Naive thymus-derived CD8-positive, alpha-beta T cell (primary cell): ENCODE data around the gene SLC25A45. TPM values are rescaled to one million over a fixed set of nuclear protein-coding genes. Genes with fewer than 3 reads are reported as not detected.
A peak's percentile ranks its signal among the peaks of the same experiment; 100 is the strongest.
"Not testable (repeated sequence)": the region's sequence is repeated elsewhere in the genome, so short reads cannot be mapped to it uniquely, and the experiment has no call there.

Source experiments
- ATAC-seq, 2 donors: fragments of 150-1000 bp; cut with Tn5 transposase in 1 of 2; sonication (Bioruptor Pico), chemical (Tn5 transposase) in 1 of 2; 1 replicate in 1 of 2; 2 replicates in 1 of 2; pipeline ENCODE4 v1.10.0; 2021; ENCODE audit warnings: mild to moderate bottlenecking in 2 of 2, moderate library complexity in 2 of 2
- POLR2A ChIA-PET: fragments of 350-600 bp; sonication (Branson Sonifier 250); formaldehyde crosslinking; loops from one replicate; lab custom pipeline; 2021; ENCODE audit warnings: antibody characterized with exemption; lab: Charles Lee
- DNase-seq, 10 donors: peaks; one replicate each; pipeline versions ENCODE4 v3.0.0 to v3.0.0-alpha.2; 2020 to 2022
- H3K27ac Mint-ChIP-seq, 10 donors: one replicate each; pipeline ENCODE4 v1.8.0; 2020 to 2022; ENCODE audit warnings: mild to moderate bottlenecking in 10 of 10, mixed read lengths in 10 of 10, moderate library complexity in 4 of 10, inconsistent platforms in 1 of 10
- H3K27me3 Mint-ChIP-seq, 5 donors: one replicate each; pipeline ENCODE4 v1.8.0; 2021 to 2022; ENCODE audit warnings: mixed read lengths in 5 of 5
- H3K36me3 Mint-ChIP-seq, 3 donors: one replicate each; pipeline ENCODE4 v1.8.0; 2020 to 2022; ENCODE audit warnings: mixed read lengths in 3 of 3, mild to moderate bottlenecking in 2 of 3, inconsistent platforms in 1 of 3
- H3K4me1 Mint-ChIP-seq, 4 donors: one replicate each; pipeline ENCODE4 v1.8.0; 2021 to 2022; ENCODE audit warnings: mixed read lengths in 4 of 4
- H3K4me3 Mint-ChIP-seq, 10 donors: one replicate each; pipeline ENCODE4 v1.8.0; 2020 to 2022; ENCODE audit warnings: mild to moderate bottlenecking in 10 of 10, mixed read lengths in 10 of 10, moderate library complexity in 6 of 10, inconsistent platforms in 1 of 10
- H3K9me3 Mint-ChIP-seq, 9 donors: one replicate each; pipeline ENCODE4 v1.8.0; 2020 to 2022; ENCODE audit warnings: mixed read lengths in 9 of 9, mild to moderate bottlenecking in 3 of 9, inconsistent platforms in 1 of 9, moderate library complexity in 1 of 9
- polyA plus RNA-seq, 3 donors: library from polyadenylated mRNA; unstranded; fragments of 300-500 nt; fragmentation: Illumina TruSeq; gene quantifications; one replicate each; pipeline ENCODE4 v1.2.3, GENCODE V29; 2021
- total RNA-seq, 8 experiments: library from RNA in 2 of 8; stranded (reverse) in 2 of 8; gene quantifications; one replicate each; pipeline ENCODE4 v1.2.3 and lab custom pipeline; 2021 to 2026

The SLC25A45 gene
- total and polyA plus RNA-seq, 5 experiments from 2014 or later, result 10.8 to 23.4 (median 19.2) TPM

DNA sequence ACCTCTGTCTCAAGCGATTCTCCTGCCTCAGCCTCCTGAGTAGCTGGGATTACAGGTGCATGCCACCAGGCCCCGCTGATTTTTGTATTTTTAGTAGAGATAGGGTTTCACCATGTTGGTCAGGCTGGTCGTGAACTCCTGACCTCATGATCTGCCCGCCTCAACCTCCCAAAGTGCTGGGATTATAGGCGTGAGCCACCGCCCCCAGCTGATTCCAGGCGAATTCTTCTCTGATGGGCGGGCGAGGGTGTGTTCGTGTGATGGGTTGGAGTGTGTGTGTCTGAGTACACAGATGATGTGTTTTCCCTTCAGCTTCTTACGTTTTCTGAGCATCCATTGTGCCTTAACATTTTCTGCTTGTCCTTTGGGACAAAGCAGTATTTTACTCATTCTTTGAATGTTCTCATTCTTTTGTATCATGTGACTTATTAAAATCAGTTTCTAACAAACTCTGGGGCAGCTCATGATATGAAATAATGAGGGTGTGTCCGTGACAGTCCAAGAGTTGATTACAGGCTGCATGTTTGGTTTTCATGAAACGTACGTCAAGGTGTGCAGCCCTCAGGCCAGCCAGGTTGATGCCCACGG lies 30.7 kb upstream of the SLC25A45 start:
- not testable (repeated sequence) for H3K4me3 Mint-ChIP-seq, H3K9me3 Mint-ChIP-seq, ATAC-seq, H3K27me3 Mint-ChIP-seq
- Mint-ChIP-seq H3K4me1 (peaks cover 16 to 32% (median 29%) of the 10 kb centered on the region in 4 donors), H3K36me3 (peaks cover 0 to 41% (median 0%) of the 10 kb centered on the region in 3 donors), H3K27ac (peak overlapping the region in 1 of 10 donors; percentile 37)
- DNase-seq, result peak in 1 of 10 donors; percentile 41
- POLR2A ChIA-PET, result interaction anchor here (0.6 to 20.7 kb wide), 5 partner anchors 11 to 104 kb away, joined by 3 to 2047 read pairs (median 4); partner anchors contain the start of genes FRMD8, MALAT1 and SLC25A45

DNA sequence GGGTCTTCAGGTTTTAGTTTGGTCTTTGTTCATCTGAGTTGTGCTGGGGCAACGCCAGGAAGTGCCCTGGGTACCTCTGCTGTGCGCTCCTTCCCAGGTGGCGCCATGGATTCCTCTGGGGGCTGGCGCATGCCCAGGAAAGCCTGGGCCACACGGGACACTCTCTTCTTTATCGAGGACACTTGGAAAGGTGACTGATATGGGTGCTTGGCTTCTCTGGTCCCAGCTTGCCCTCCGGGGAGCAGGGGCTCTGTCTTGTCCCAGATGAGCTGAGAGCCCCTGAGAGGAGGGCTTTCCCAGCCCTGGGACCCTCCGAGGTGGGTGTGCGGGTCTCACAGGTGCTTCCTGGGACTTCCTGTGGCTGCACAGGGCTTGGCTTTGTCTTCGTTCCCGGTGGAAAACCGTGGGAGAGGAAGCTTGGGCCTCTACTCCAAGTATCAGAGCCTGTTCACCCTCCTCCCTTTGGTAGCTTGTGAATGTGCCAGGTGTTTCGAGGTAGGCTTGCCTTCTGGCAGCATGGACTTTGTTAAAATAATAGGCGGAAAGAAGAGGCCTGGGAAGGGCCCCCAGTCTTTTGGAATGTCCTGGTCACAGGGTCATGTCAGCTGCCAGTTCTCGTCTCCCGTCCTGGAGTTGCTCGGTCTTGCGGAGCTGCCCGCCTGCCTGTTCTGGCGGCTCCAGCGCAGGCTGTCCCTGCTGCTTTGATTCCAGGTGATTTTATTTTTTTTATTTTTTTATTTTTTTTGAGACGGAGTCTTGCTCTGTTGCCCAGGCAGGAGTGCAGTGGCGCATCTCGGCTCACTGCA lies 30.0 kb upstream of the SLC25A45 start:
- Mint-ChIP-seq H3K27me3 (no peaks in the 10 kb centered on the region), H3K36me3 (peaks cover 0 to 43% (median 0%) of the 10 kb centered on the region in 3 donors), H3K9me3 (no peaks in the 10 kb centered on the region), H3K27ac (peak overlapping the region in 3 of 10 donors; percentile 15 to 63 (median 27)), H3K4me1 (peaks cover 12 to 28% (median 22%) of the 10 kb centered on the region in 4 donors), H3K4me3 (no peak overlapping the region)
- POLR2A ChIA-PET, result interaction anchor here (0.6 to 20.7 kb wide), 6 partner anchors 9 to 105 kb away, joined by 3 to 2047 read pairs (median 3); partner anchors contain the start of gene MALAT1
- no peak for ATAC-seq
- no peak for DNase-seq

DNA sequence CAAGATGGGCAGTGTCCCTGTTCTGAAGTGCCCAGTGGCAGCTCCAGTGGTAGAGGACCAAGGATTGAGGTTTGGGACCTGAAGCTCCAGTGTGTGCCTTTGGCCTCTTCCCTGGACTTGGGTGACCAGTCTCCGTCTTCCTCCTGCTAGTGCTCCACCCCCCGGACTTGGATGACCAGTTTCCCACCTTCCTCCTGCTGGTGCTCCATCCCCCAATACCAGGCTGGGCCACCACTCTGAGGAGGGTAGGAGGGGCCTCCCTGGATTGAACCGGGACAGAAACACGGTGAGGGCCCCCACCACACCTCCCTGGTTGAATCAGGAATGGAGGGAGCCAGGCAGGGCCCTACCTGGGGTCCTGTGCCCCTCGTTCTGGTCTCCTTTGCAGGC lies 29.2 kb upstream of the SLC25A45 start:
- Mint-ChIP-seq H3K36me3 (peaks cover 0 to 49% (median 2%) of the 10 kb centered on the region in 3 donors), H3K27me3 (no peaks in the 10 kb centered on the region), H3K4me1 (peaks cover 5 to 20% (median 14%) of the 10 kb centered on the region in 4 donors), H3K27ac (peak overlapping the region in 2 of 10 donors; percentile 52 to 53), H3K9me3 (no peaks in the 10 kb centered on the region), H3K4me3 (no peak overlapping the region)
- POLR2A ChIA-PET, result interaction anchor here (1.1 to 20.7 kb wide), 3 partner anchors 18 to 88 kb away, joined by 3 to 2047 read pairs (median 4); partner anchors contain the start of gene MALAT1
- ATAC-seq, result no peak
- DNase-seq, result peak in 1 of 10 donors; percentile 55

DNA sequence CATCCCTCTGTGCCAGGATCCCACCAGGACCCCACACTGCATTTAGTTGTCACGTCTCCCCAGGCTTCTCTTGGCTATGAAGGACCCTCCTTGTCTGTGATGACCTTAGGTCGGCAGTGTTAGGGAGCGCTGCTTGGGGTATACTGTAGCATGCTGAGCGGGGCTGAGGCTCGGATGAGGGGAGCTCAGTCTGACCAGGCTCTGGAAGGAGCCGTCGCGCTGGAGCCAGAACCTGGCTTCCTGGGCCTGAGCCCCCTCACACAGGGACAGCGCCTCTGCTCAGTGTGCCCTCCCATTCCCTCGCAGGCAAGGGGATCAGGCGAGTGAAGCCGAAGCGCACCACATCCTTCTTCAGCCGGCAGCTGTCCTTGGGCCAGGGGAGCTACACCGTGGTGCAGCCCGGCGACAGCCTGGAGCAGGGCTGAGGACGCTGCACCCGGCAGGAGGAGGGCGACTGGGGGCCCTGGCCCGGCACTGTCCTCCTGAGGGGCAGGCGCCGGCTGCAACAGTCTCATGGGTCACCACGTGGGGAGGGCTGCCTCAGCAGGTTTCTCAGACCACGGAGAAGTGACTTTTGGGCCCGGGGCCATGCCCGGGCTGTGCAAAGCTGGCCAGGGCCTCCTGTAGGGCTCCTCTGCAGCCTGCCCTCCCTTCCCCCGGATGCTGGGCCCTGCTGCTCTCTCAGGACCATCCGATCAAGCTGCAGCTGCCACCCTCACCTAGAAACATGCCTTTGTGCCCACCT lies 28.7 kb upstream of the SLC25A45 start:
- H3K36me3 Mint-ChIP-seq, result peaks cover 0 to 54% (median 2%) of the 10 kb centered on the region in 3 donors
- no peak for ATAC-seq

DNA sequence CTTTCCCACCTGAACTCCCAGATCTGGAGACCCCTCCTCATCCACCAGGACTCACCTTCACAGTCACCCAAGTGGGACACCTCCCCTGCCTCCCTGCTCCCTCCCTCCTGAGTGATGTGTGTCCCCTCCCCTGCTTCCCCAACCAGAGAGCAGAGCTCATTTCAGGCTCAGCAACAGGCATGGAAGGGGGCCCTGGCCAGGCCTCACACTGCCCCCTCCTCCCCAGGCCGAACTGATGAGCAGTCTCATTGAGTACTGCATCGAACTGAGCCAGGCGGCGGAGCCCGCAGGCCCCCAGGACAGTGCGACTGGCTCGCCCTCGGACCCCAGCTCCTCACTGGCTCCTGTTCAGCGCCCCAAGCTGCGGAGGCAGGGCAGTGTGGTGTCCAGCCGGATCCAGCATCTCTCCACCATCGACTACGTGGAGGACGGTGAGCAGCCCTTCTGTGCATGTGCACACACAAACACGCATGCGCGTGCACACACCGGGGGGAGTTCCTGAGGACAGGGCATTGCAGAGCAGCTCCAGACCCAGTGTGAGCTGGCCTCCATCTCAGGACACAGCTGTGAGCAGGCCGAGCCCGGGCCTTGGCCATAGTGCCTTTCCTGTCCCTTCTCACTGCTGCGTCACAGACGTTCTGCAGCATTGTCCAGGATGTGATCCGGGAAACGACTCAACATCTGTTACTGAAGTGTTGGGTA lies 22.3 kb upstream of the SLC25A45 start:
- Mint-ChIP-seq H3K27me3 (no peaks in the 10 kb centered on the region), H3K4me1 (peaks cover 0 to 23% (median 9%) of the 10 kb centered on the region in 4 donors), H3K9me3 (no peaks in the 10 kb centered on the region), H3K27ac (peak overlapping the region in 2 of 10 donors; percentile 9 to 27), H3K36me3 (peaks cover 0 to 71% (median 2%) of the 10 kb centered on the region in 3 donors), H3K4me3 (no peak overlapping the region)
- POLR2A ChIA-PET, result interaction anchor here (0.5 to 1.0 kb wide), 2 partner anchors 92 to 114 kb away, joined by 6 to 8 read pairs; no protein-coding TSS in a partner anchor
- ATAC-seq (no peak), DNase-seq (peak in 1 of 10 donors; percentile 56)

More for the DNA sequence above, 28.7 kb upstream of the SLC25A45 start:
- H3K4me3 Mint-ChIP-seq, result no peak overlapping the region
- H3K27me3 Mint-ChIP-seq, result no peaks in the 10 kb centered on the region
- peaks cover 2 to 15% (median 9%) of the 10 kb centered on the region in 4 donors for H3K4me1 Mint-ChIP-seq
- no peaks in the 10 kb centered on the region for H3K9me3 Mint-ChIP-seq
- POLR2A ChIA-PET, result interaction anchor here (1.1 to 20.7 kb wide), 3 partner anchors 18 to 88 kb away, joined by 3 to 2047 read pairs (median 4); partner anchors contain the start of gene MALAT1
- peak in 1 of 10 donors; percentile 41 for DNase-seq
- peak overlapping the region in 1 of 10 donors; percentile 52 for H3K27ac Mint-ChIP-seq

DNA sequence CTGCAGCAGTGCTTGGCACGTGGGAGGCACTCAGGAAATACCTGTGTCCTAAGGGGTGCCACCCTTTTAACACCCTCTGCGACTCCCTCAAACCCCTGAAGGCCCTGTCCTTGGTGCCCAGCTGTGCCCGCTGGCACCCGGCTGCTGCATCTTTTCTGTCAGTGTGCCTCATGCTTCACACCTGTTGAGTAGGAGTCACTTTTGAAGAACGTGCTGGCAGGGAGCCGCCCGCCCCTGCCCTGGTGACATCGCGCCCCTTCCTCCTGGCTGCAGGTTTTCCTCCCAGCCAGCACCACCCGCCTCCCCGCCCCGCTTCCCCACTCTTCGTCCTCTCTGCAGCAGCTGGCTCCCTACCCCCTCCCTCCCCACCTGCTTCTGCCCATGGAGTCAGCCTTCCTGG lies 21.8 kb upstream of the SLC25A45 start:
- H3K4me3 Mint-ChIP-seq, result no peak overlapping the region
- H3K27ac Mint-ChIP-seq, result peak overlapping the region in 2 of 10 donors; percentile 19 to 69
- peaks cover 0 to 71% (median 4%) of the 10 kb centered on the region in 3 donors for H3K36me3 Mint-ChIP-seq
- ATAC-seq (peak in 1 of 2 donors; percentile 10), DNase-seq (peak in 1 of 10 donors; percentile 42)
- POLR2A ChIA-PET, result interaction anchor here (1.0 kb wide), 1 partner anchor 92 kb away, joined by 6 read pairs; no protein-coding TSS in a partner anchor
- H3K9me3 Mint-ChIP-seq, result no peaks in the 10 kb centered on the region
- no peaks in the 10 kb centered on the region for H3K27me3 Mint-ChIP-seq
- peaks cover 0 to 23% (median 9%) of the 10 kb centered on the region in 4 donors for H3K4me1 Mint-ChIP-seq

DNA sequence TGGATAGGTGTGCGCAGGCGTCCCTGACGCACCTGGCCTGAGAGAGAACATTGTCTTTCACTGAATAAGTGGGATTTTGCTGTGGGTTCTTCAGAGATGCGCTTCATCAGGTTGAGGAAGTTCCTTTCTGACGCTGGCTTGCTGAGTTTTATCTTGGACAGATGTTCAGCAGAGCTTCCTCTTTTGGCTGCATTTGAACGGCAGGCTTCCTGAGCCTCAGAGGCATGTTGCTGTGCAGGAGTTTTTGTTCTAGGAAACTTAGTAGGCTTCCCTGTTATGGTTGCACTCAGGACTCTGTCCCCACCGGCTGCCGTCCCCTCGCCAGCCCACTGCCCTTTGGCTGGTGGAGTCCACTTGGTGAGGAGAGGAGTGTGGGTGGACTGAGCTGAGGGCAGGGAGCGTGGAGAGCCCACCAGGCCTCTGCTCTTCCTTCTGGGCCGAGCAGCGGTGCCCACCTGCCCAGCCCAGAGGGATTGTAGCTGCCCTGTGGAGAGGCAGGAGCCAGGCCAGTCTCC lies 21.2 kb upstream of the SLC25A45 start:
- Mint-ChIP-seq H3K4me1 (peaks cover 0 to 22% (median 9%) of the 10 kb centered on the region in 4 donors), H3K36me3 (peaks cover 0 to 70% (median 6%) of the 10 kb centered on the region in 3 donors), H3K27me3 (no peaks in the 10 kb centered on the region), H3K27ac (peak overlapping the region in 8 of 10 donors; percentile 9 to 79 (median 64)), H3K9me3 (no peaks in the 10 kb centered on the region), H3K4me3 (peak overlapping the region in 1 of 10 donors; percentile 16)
- POLR2A ChIA-PET, result interaction anchor here (0.8 to 1.8 kb wide), 5 partner anchors 9 to 106 kb away, joined by 3 to 6 read pairs (median 4); partner anchors contain the start of genes MALAT1 and SLC25A45
- no peak for DNase-seq
- ATAC-seq, result peak in 1 of 2 donors; percentile 53

DNA sequence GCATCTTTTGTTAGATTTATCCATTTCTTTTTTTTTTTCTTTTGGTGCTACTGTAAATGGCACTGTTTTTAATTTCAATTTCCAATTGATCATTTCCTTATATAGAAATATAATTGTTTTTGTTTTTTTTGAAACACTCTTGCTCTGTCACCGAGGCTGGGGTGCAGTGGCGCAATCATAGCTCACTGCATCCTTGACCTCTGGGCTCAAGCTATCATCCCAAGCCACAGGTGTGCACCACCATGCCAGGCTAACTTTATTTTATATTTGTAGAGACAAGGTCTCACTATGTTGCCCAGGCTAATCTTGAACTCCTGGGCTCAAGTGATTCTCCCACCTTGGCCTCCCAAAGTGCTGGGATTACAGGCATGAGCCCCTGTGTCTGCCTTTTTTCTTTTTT lies 20.3 kb upstream of the SLC25A45 start:
- ATAC-seq (no peak), DNase-seq (no peak)
- peaks cover 0 to 72% (median 10%) of the 10 kb centered on the region in 3 donors for H3K36me3 Mint-ChIP-seq
- no peak overlapping the region for H3K4me3 Mint-ChIP-seq
- H3K4me1 Mint-ChIP-seq, result peaks cover 1 to 17% (median 9%) of the 10 kb centered on the region in 4 donors
- H3K27ac Mint-ChIP-seq, result peak overlapping the region in 1 of 10 donors; percentile 83
- POLR2A ChIA-PET, result interaction anchor here (0.5 to 1.8 kb wide), 6 partner anchors 10 to 107 kb away, joined by 3 to 4 read pairs (median 3); partner anchors contain the start of genes MALAT1 and NEAT1
- H3K27me3 Mint-ChIP-seq, result no peaks in the 10 kb centered on the region
- H3K9me3 Mint-ChIP-seq, result no peaks in the 10 kb centered on the region

DNA sequence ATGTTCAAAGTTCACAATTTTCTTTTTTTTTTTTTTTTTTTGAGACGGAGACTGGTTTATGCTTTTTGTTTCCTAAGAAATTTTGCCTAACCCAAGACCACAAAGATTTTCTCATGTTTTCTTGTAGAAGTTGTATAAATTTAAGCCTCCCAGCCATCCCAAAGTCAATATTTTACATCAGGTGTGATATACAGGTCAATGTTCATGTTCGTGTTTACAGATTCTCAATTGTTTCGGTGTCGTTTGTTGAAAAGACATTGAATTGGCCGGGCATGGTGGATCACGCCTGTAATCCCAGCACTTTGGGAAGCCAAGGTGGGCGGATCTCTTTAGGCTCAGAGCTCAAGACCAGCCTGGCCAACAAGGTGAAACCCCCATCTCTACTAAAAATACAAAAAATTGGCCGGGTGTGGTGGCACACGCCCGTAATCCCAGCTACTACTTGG lies 19.4 kb upstream of the SLC25A45 start:
- ATAC-seq, result no peak
- no peak for DNase-seq
- H3K27ac Mint-ChIP-seq, result peak overlapping the region in 6 of 10 donors; percentile 5 to 86 (median 54)
- H3K4me1 Mint-ChIP-seq, result peaks cover 4 to 15% (median 12%) of the 10 kb centered on the region in 4 donors
- H3K27me3 Mint-ChIP-seq, result no peaks in the 10 kb centered on the region
- no peak overlapping the region for H3K4me3 Mint-ChIP-seq
- POLR2A ChIA-PET, result interaction anchor here (0.6 to 1.8 kb wide), 4 partner anchors 8 to 98 kb away, joined by 3 to 7 read pairs (median 4); partner anchors contain the start of genes MALAT1 and NEAT1
- no peaks in the 10 kb centered on the region for H3K9me3 Mint-ChIP-seq
- peaks cover 0 to 76% (median 8%) of the 10 kb centered on the region in 3 donors for H3K36me3 Mint-ChIP-seq

DNA sequence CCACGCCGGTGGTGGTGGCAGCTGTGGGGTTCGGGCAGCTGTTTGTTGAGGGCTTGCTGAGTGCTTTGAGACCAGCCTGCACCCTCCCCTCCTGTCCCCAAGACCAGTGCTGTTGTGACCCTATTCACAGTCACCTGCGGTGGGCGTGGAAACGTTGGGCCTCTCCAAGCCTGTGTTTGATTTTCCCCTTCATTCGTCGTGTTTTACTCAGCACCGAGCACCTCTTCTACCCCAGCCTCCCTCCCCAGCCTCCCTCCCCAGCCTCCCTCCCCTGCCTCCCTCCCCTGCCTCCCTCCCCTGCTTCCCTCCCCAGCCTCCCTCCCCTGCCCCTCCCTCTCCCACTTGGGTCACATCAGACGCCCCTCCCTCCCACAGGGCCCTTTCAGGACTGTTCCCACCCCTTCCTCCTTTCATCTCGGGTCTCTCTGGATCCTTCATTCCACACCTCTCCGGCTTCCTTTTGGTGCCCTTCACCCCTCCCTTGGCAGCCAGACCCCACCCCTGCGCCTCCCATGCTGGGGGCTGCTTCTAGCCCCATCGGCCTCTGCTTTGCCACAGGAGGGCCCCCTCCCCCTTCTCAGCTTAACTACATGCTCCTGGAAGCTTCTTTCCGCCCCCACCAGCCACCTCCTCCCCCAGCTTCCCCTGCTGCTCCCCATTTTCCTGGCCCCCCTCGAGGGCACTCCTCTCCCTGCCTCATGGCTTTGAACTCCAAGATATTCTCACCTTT lies 18.8 kb upstream of the SLC25A45 start:
- DNase-seq (no peak), ATAC-seq (no peak)
- Mint-ChIP-seq H3K27ac (peak overlapping the region in 4 of 10 donors; percentile 29 to 86 (median 70)), H3K4me3 (no peak overlapping the region), H3K27me3 (no peaks in the 10 kb centered on the region), H3K4me1 (peaks cover 4 to 15% (median 12%) of the 10 kb centered on the region in 4 donors), H3K36me3 (peaks cover 0 to 71% (median 8%) of the 10 kb centered on the region in 3 donors), H3K9me3 (no peaks in the 10 kb centered on the region)
- POLR2A ChIA-PET, result interaction anchor here (0.6 to 1.4 kb wide), 5 partner anchors 8 to 107 kb away, joined by 3 to 7 read pairs (median 3); no protein-coding TSS in a partner anchor
